A673 (cell line): ENCODE results near the gene CTXN3. TPM values are rescaled to one million over a fixed set of nuclear protein-coding genes. Genes with fewer than 3 reads are reported as not detected.
"Not testable (repeated sequence)": the region's sequence is repeated elsewhere in the genome, so short reads cannot be mapped to it uniquely, and the experiment has no call there.

Source experiments
- BruUV-seq: library from RNA; stranded (reverse); fragments of 400-500 nt; replicated peaks from 2 replicates; lab custom pipeline; 2021; lab: Mats Ljungman, UMichigan
- CTCF ChIA-PET: fragments of 300-600 bp; sonication (Branson Sonifier 250); formaldehyde crosslinking; loops from one replicate; lab custom pipeline; 2022; ENCODE audit warnings: antibody characterized with exemption; lab: Charles Lee
- POLR2A ChIA-PET: fragments of 300-600 bp; sonication (Branson Sonifier 250); formaldehyde crosslinking; loops from one replicate; lab custom pipeline; 2022; ENCODE audit warnings: antibody characterized with exemption; ENCODE audit not compliant: low non-redundant PET; lab: Charles Lee
- DNase-seq: peaks from one replicate; pipeline ENCODE4 v3.0.0-alpha.2; 2015; ENCODE audit warnings: low spot score
- H3K27ac ChIP-seq: fragments of 200-600 bp; sonication (generic); 2 replicates; pipeline ENCODE4 v1.5.1; 2016; ENCODE audit warnings: mixed run types, low read depth, mild to moderate bottlenecking, mixed read lengths, antibody characterized with exemption, low read length; ENCODE audit not compliant: poor library complexity, severe bottlenecking
- H3K27me3 ChIP-seq: fragments of 200-600 bp; sonication (generic); replicated peaks from 2 replicates; pipeline ENCODE4 v1.6.1; 2017; ENCODE audit warnings: mixed run types, low read depth, mild to moderate bottlenecking, mixed read lengths, antibody characterized with exemption, low read length; ENCODE audit not compliant: insufficient read depth, poor library complexity
- H3K36me3 ChIP-seq: fragments of 200-600 bp; sonication (generic); 2 replicates; pipeline ENCODE4 v1.6.1; 2016; ENCODE audit warnings: mixed run types, mild to moderate bottlenecking, mixed read lengths, antibody characterized with exemption, low read length; ENCODE audit not compliant: insufficient read depth, poor library complexity, severe bottlenecking
- H3K4me1 ChIP-seq: fragments of 200-600 bp; sonication (generic); 2 replicates; pipeline ENCODE4 v1.6.1; 2017; ENCODE audit warnings: mixed run types, mild to moderate bottlenecking, mixed read lengths, antibody characterized with exemption, low read length; ENCODE audit not compliant: insufficient read depth, poor library complexity, severe bottlenecking
- H3K4me3 ChIP-seq: fragments of 200-600 bp; sonication (generic); 2 replicates; pipeline ENCODE4 v1.5.1; 2016; ENCODE audit warnings: low read depth, mixed run types, mild to moderate bottlenecking, mixed read lengths, low read length; ENCODE audit not compliant: poor library complexity, severe bottlenecking
- H3K9me3 ChIP-seq: fragments of 200-600 bp; sonication (generic); 2 replicates; pipeline ENCODE4 v1.6.1; 2016; ENCODE audit warnings: mixed run types, low read depth, mild to moderate bottlenecking, mixed read lengths, antibody characterized with exemption, low read length; ENCODE audit not compliant: poor library complexity, severe bottlenecking
- EZH2 ChIP-seq: fragments of 200-600 bp; sonication (generic); IDR thresholded peaks from 2 replicates; pipeline ENCODE4 v1.6.1; 2017; ENCODE audit warnings: borderline replicate concordance, low read depth, mild to moderate bottlenecking, mixed read lengths, antibody characterized with exemption, low read length; ENCODE audit not compliant: poor library complexity, severe bottlenecking
- intact Hi-C: fragments of 100-400 bp; cut with micrococcal nuclease; formaldehyde crosslinking; loops from one replicate; pipeline ENCODE4 v1.10.0; 2022; ENCODE audit not compliant: unreplicated experiment
- total RNA-seq: library from RNA; stranded (reverse); gene quantifications from 2 replicates; pipeline ENCODE4 v1.2.3, GENCODE V29; 2021
- TF ChIP-seq, protein P1 (sequence below): fragments of 300-800, 200-600 bp; sonication (generic); conservative IDR thresholded peaks from 2 replicates; pipeline ENCODE4 v1.5.1; 2017; ENCODE audit warnings: low read depth, mild to moderate bottlenecking, antibody characterized with exemption, low read length, moderate library complexity, mixed read lengths

The CTXN3 gene
- total RNA-seq, 1 experiment from 2014 or later, result not detected

DNA sequence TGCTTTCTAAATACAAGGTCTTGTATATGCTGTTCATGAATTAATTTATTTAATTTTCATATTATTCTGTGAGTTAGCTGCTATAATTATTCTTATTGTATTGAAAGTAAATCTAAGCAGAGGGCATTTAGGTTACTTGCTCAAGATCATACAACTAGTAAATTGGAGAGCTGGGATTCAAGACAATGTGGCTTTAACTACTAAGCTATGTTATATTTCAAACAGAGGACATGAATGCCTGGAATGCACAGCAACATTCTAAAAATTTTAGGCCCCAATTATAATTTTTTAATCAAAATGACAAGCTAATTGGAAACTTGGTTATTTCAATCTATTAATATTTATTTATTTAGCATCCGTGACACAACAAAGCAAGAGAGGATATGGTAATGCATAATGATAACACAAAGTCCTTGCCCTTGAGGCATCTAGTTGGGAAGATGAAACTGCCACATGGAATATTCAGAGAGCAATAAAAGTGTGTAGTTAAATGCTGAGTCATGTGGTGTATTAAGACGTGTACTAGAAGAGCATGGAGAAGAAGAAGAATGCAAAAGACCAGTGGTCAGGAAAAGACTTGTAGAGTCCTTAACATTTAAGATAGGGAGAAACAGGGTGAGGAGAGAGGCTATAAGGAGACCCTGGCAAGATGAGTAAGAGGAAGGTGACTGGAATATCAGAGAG, 24.4 kb downstream of the CTXN3 start:
- intact Hi-C loops, result no loop called here
- Histone ChIP-seq H3K9me3 (no peaks in the 10 kb centered on the region), H3K27me3 (peaks cover 11% of the 10 kb centered on the region), H3K4me3 (no peak overlapping the region), H3K36me3 (no peaks in the 10 kb centered on the region), H3K4me1 (no peaks in the 10 kb centered on the region), H3K27ac (no peak overlapping the region)
- TF ChIP-seq EZH2, result no peak
- TF ChIP-seq, protein P1, sequence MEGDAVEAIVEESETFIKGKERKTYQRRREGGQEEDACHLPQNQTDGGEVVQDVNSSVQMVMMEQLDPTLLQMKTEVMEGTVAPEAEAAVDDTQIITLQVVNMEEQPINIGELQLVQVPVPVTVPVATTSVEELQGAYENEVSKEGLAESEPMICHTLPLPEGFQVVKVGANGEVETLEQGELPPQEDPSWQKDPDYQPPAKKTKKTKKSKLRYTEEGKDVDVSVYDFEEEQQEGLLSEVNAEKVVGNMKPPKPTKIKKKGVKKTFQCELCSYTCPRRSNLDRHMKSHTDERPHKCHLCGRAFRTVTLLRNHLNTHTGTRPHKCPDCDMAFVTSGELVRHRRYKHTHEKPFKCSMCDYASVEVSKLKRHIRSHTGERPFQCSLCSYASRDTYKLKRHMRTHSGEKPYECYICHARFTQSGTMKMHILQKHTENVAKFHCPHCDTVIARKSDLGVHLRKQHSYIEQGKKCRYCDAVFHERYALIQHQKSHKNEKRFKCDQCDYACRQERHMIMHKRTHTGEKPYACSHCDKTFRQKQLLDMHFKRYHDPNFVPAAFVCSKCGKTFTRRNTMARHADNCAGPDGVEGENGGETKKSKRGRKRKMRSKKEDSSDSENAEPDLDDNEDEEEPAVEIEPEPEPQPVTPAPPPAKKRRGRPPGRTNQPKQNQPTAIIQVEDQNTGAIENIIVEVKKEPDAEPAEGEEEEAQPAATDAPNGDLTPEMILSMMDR, result no peak
- no TSS peak for BruUV-seq
- no peak for DNase-seq
- POLR2A ChIA-PET, result no interaction called here
- CTCF ChIA-PET, result no interaction called here

DNA sequence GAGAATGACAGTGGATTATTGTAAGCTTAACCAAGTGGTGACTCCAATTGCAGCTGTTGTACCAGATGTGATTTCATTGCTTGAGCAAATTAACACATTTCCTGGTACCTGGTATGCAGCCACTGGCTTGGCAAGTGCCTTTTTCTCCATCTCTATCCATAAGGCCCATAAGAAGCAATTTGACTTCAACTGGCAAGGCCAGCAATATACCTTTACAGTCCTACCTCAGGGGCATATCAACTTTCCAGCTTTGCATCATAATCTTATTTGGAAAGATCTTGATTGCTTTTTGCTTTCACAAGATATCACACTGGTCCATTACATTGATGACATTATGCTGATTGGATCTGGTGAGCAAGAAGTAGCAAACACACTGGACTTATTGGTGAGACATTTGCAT, 28.1 kb downstream of the CTXN3 start:
- BruUV-seq, H3K9me3 ChIP-seq, H3K4me1 ChIP-seq, H3K36me3 ChIP-seq, H3K27ac ChIP-seq, intact Hi-C loops, H3K27me3 ChIP-seq, H3K4me3 ChIP-seq, DNase-seq, POLR2A ChIA-PET: not testable (repeated sequence)
- CTCF ChIA-PET, result interaction anchor here (0.7 kb wide), 1 partner anchor 24 kb away, joined by 3 read pairs; no protein-coding TSS in a partner anchor

DNA sequence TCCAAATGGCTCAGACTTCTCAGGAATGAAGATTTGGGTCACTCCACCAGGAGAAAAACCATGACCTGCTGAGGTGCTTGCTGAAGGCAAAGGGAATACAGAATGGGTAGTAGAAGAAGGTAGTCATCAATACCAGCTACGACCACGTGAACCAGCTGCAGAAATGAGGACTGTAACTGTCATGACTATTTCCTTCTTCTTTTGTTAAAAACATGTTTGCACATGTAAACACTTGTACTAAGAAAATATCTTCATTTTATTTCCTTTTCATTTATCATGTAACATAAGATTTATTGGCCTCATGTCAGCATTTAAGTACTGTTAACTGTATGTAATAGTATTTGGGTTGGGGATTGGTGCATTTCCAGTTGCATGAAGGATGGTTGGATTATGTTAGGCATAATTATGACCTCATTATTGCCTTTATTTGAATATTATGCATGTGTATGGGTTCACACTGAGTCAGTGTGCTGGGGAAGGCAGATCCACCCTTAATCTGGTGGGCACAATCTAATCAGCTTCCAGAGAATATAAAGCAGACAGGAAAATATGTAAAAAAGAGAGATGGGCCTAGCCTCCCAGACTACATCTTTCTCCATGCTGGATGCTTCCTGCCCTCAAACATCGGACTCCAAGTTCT, 30.9 kb downstream of the CTXN3 start:
- H3K4me3 ChIP-seq, H3K27ac ChIP-seq, H3K36me3 ChIP-seq, H3K4me1 ChIP-seq, H3K9me3 ChIP-seq, H3K27me3 ChIP-seq, BruUV-seq, CTCF ChIA-PET, intact Hi-C loops, DNase-seq, POLR2A ChIA-PET: not testable (repeated sequence)

DNA sequence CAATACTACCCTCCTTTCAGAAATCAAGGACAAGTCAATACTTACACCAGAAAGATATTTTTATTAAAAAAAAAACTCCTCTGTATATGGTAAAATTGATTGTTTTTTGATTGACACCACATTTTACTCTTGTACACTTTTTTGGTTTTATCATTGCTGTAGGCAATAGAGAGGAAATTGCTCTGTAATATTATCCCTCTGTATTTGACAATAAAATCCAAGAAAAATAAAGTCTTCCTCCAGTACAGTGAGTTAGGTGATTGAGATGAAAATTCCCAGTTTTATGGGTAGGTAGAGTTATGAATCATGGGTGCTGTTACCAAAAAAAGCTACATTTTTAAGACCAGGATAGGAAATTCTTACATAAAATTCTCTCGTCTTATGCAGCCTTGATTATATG, 31.7 kb downstream of the CTXN3 start:
- peaks cover 4% of the 10 kb centered on the region for H3K27me3 ChIP-seq
- intact Hi-C loops, result no loop called here
- no TSS peak for BruUV-seq
- no peak for DNase-seq
- ChIA-PET CTCF (no interaction called here), POLR2A (no interaction called here)
- no peak overlapping the region for H3K27ac ChIP-seq
- no peak for TF ChIP-seq EZH2
- TF ChIP-seq, protein P1, result no peak
- H3K4me1 ChIP-seq, result no peaks in the 10 kb centered on the region
- no peaks in the 10 kb centered on the region for H3K9me3 ChIP-seq
- H3K36me3 ChIP-seq, result no peaks in the 10 kb centered on the region
- H3K4me3 ChIP-seq, result no peak overlapping the region
